Central memory CD8-positive, alpha-beta T cell (primary cell): ENCODE results near the gene TYMS.

Source experiments
- ATAC-seq: fragments of 150-1000 bp; cut with Tn5 transposase; replicated peaks from 2 replicates; pipeline ENCODE4 v1.10.0; 2022; ENCODE audit warnings: mild to moderate bottlenecking, moderate FRiP score, moderate number of reproducible peaks; ENCODE audit not compliant: poor library complexity, severe bottlenecking; ENCODE audit errors: extremely low read depth
- DNase-seq, 2 donors: peaks; one replicate each; pipeline ENCODE4 v3.0.0; 2021; ENCODE audit warnings: low spot score in 2 of 2
- H3K27ac Mint-ChIP-seq: one replicate; pipeline ENCODE4 v1.8.0; 2022; ENCODE audit warnings: low read depth, mild to moderate bottlenecking, moderate library complexity, mixed read lengths
- H3K27me3 Mint-ChIP-seq: one replicate; pipeline ENCODE4 v1.8.0; 2022; ENCODE audit warnings: mixed read lengths
- H3K36me3 Mint-ChIP-seq: one replicate; pipeline ENCODE4 v1.8.0; 2022; ENCODE audit warnings: mild to moderate bottlenecking, moderate library complexity, mixed read lengths; ENCODE audit not compliant: insufficient read depth
- H3K4me1 Mint-ChIP-seq: one replicate; pipeline ENCODE4 v1.8.0; 2022; ENCODE audit warnings: mixed read lengths
- H3K4me3 Mint-ChIP-seq: one replicate; pipeline ENCODE4 v1.8.0; 2022; ENCODE audit warnings: mild to moderate bottlenecking, moderate library complexity, mixed read lengths
- H3K9me3 Mint-ChIP-seq: one replicate; pipeline ENCODE4 v1.8.0; 2022; ENCODE audit warnings: mixed read lengths

The TYMS gene

GRCh38 chr18:653512-653911 lies 3.9 kb upstream of the TYMS start:
- Mint-ChIP-seq H3K4me1 (peaks cover 6% of the 10 kb centered on the region), H3K27ac (no peak overlapping the region), H3K36me3 (no peaks in the 10 kb centered on the region), H3K9me3 (no peaks in the 10 kb centered on the region), H3K4me3 (no peak overlapping the region), H3K27me3 (peaks cover 42% of the 10 kb centered on the region)
- ATAC-seq (no peak), DNase-seq (no peak)

DNA sequence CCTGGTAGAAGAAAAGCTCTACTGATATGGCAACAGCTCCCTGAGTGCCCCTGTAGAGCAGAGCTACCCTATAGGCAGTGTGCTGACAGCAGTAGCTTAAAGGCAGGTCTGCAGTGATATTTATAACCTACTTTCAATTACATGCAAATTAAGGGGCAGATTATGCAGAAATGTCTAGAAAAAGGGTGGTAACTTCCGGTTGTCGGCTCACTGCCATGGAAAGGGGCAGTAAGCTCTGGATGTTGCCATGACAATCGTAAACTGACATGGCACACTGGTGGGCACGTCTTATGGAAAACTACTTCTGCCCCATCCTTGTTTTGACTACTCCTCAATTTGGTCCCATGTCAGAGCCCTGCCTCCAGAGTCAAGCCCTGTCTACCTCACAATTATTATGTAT lies 2.9 kb upstream of the TYMS start:
- DNase-seq (no peak), ATAC-seq (no peak)
- Mint-ChIP-seq H3K4me1 (peaks cover 13% of the 10 kb centered on the region), H3K27ac (no peak overlapping the region), H3K9me3 (no peaks in the 10 kb centered on the region), H3K27me3 (peaks cover 52% of the 10 kb centered on the region), H3K36me3 (peaks cover 1% of the 10 kb centered on the region), H3K4me3 (no peak overlapping the region)

DNA sequence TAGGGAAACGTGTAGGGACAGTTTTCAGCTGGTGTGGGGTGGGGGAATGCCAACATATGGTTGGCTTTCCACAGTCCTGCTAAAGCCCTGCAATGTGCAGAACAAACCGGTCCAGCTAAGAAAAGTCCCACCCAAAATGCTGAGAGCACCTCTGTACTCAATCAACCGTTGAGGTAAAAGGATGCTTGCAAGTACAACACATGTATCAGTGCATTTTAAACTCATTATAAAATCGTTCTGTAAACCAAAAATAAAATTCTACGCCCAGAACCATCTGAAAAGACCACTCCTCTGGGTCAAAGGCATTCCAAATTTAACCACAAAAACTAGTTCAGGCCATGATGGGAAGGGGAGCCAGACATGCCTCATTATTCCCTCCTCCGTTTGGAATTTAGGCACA lies 2.0 kb upstream of the TYMS start:
- Mint-ChIP-seq H3K27ac (no peak overlapping the region), H3K36me3 (peaks cover 1% of the 10 kb centered on the region), H3K9me3 (no peaks in the 10 kb centered on the region), H3K4me1 (peaks cover 15% of the 10 kb centered on the region), H3K4me3 (no peak overlapping the region), H3K27me3 (peaks cover 60% of the 10 kb centered on the region)
- ATAC-seq (no peak), DNase-seq (no peak)

DNA sequence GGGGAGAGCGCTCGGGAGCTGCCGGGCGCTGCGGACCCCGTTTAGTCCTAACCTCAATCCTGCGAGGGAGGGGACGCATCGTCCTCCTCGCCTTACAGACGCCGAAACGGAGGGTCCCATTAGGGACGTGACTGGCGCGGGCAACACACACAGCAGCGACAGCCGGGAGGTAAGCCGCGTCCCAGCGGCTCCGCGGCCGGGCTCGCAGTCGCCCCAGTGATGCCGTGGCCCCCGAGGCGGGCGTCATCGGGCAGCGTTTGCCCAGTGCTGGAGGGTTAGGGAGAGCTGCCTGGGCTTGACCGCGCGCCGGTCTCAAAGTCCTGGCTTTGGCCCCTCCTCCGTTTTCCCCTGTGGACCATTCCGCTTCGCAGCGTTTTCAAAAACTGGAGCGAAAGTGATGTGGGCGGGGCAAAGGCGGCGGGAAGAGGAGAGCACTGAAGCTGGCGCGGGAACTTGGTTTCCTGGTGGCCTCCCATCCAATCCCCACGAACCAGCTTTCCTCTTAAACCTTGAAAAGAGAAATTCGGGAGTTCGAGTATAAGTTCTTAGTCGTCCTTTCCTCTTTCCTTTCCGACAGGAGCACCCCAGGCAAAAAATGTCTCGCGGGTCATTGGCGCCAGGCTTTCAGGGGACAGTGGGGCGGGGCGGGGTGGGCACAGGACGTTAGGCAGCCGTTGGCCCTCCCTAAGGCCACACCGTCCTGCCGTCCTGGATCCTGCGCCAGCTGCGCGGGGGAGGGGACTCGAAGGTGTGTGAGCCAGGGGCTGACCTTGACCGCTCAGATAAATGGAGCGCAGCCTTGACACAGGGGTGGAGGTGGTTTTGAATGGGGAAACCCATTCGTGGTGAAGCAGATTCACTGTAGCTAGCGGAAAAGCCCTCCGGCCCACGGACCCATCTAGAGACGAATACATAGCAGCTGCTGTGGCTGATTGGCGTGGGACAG lies 821 bp downstream of the TYMS start:
- Mint-ChIP-seq H3K27me3 (peaks cover 53% of the 10 kb centered on the region), H3K4me3 (peak overlapping the region; percentile 76), H3K4me1 (peaks cover 12% of the 10 kb centered on the region), H3K27ac (no peak overlapping the region), H3K9me3 (peaks cover 5% of the 10 kb centered on the region), H3K36me3 (peaks cover 4% of the 10 kb centered on the region)
- DNase-seq (no peak), ATAC-seq (peak; percentile 44)

DNA sequence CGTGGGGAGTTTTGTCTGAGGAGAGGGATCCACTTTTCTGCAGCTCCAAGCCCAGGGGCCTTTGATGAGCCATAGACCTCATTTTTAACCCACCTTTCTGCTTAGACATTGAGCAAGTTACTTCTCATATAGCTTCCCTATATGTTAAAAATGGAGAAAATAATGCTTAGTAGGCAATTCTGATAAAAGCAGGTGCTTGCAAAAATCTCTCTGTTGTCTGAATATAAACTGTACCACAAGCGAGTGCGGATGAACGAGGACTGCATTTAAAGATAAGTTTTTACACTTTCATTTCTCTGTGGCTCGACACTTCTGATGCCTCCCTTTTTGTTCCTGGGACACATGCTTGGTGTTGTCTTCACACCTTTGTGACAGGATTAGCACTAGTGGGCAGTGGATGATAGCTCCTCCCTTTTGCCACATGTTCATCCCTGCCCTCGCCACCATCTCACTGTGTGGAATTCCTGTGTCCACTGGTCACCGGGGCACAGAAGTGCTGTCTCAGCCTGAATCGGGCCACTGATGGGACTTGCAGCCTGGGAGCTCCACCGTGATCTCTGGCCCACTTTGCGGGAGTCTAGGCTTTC lies 1.6 kb downstream of the TYMS start:
- Mint-ChIP-seq H3K4me1 (peaks cover 12% of the 10 kb centered on the region), H3K27ac (no peak overlapping the region), H3K4me3 (peak overlapping the region; percentile 76), H3K9me3 (peaks cover 5% of the 10 kb centered on the region), H3K36me3 (peaks cover 4% of the 10 kb centered on the region), H3K27me3 (peaks cover 45% of the 10 kb centered on the region)
- DNase-seq = no peak
- no peak for ATAC-seq

DNA sequence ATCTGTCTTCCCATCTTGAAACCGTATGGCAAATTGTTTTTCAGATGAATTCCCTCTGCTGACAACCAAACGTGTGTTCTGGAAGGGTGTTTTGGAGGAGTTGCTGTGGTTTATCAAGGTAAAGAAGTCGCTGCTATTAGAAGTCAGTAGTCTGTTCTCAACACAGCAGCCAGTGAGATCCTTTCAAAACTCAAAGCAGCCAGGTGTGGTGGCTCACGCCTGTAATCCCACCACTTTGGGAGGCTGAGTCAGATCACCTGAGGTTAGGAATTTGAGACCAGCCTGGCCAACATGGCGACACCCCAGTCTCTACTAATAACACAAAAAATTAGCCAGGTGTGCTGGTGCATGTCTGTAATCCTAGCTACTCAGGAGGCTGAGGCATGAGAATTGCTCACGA lies 2.1 kb downstream of the TYMS start:
- no peak for ATAC-seq
- Mint-ChIP-seq H3K9me3 (peaks cover 5% of the 10 kb centered on the region), H3K4me1 (peaks cover 12% of the 10 kb centered on the region), H3K4me3 (peak overlapping the region; percentile 76), H3K27me3 (peaks cover 40% of the 10 kb centered on the region), H3K27ac (no peak overlapping the region), H3K36me3 (peaks cover 4% of the 10 kb centered on the region)
- no peak for DNase-seq

DNA sequence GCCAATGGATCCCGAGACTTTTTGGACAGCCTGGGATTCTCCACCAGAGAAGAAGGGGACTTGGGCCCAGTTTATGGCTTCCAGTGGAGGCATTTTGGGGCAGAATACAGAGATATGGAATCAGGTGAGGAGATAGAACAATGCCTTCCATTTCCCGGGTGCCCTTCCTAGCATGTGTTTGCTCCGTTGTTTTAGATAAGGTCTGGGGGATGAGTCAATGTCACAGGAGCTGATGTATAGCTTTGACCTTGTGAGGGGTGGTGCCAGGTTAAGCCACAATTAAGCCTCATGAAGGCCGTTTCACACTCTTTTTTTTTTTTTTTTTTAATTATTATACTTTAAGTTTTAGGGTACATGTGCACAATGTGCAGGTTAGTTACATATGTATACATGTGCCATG lies 4.7 kb downstream of the TYMS start:
- no peak overlapping the region for H3K4me3 Mint-ChIP-seq
- H3K4me1 Mint-ChIP-seq = peaks cover 12% of the 10 kb centered on the region
- peaks cover 5% of the 10 kb centered on the region for H3K9me3 Mint-ChIP-seq
- no peak overlapping the region for H3K27ac Mint-ChIP-seq
- peaks cover 20% of the 10 kb centered on the region for H3K27me3 Mint-ChIP-seq
- ATAC-seq = no peak
- DNase-seq = no peak
- H3K36me3 Mint-ChIP-seq = peaks cover 6% of the 10 kb centered on the region

- no peak overlapping the region for H3K4me3 Mint-ChIP-seq
- DNase-seq = no peak
- no peaks in the 10 kb centered on the region for H3K27me3 Mint-ChIP-seq
- no peak overlapping the region for H3K27ac Mint-ChIP-seq
- peaks cover 7% of the 10 kb centered on the region for H3K36me3 Mint-ChIP-seq
- no peaks in the 10 kb centered on the region for H3K4me1 Mint-ChIP-seq
- ATAC-seq = no peak
- H3K9me3 Mint-ChIP-seq = peaks cover 4% of the 10 kb centered on the region
Measured at GRCh38 chr18:666177-666576, 8.7 kb downstream of the TYMS start.

DNA sequence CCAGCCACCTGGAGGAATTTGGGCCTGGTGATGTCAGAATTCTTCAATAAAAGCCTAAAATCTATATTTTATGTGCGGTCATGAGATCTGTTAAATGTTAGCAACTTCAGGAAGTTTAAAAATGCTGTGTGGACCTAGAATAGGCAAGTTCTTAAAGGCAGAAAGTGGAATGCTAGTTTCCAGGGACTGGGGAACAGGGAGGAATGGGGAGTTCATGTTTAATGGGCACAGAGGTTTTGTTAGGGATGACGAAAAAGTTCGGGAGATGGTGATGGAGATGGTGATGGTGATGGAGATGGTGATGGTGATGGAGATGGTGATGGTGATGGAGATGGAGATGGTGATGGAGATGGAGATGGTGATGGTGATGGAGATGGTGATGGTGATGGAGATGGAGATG lies 9.2 kb downstream of the TYMS start:
- Mint-ChIP-seq H3K36me3 (peaks cover 7% of the 10 kb centered on the region), H3K4me3 (no peak overlapping the region), H3K27ac (no peak overlapping the region)

DNA sequence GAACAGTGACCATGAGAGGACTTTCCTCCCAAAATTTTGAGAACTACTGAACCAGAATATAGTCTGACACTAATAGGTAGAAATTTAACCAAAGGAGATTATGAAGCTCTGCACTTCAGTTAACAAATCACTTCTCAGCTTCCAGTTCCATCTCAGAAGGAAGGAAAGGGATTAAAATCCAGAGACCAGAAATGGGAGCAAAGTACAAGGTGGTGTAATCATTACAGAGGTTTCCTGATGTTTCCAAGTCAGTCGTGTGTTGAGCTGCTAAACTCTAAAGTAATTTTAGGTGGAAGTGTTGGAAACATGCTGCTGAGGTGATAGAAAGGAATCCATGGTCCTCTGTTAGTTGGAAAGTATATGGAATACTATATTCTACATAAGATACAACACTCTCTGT lies 10.8 kb downstream of the TYMS start:
- Mint-ChIP-seq H3K27ac (no peak overlapping the region), H3K9me3 (no peaks in the 10 kb centered on the region), H3K4me1 (no peaks in the 10 kb centered on the region), H3K36me3 (peaks cover 10% of the 10 kb centered on the region), H3K27me3 (no peaks in the 10 kb centered on the region), H3K4me3 (no peak overlapping the region)
- ATAC-seq = no peak
- DNase-seq = no peak

More for the DNA sequence above, 9.2 kb downstream of the TYMS start:
- Mint-ChIP-seq H3K9me3 (no peaks in the 10 kb centered on the region), H3K4me1 (no peaks in the 10 kb centered on the region), H3K27me3 (no peaks in the 10 kb centered on the region)
- no peak for ATAC-seq
- DNase-seq = no peak

- H3K4me3 Mint-ChIP-seq = no peak overlapping the region
- H3K27me3 Mint-ChIP-seq = no peaks in the 10 kb centered on the region
- peaks cover 11% of the 10 kb centered on the region for H3K36me3 Mint-ChIP-seq
- ATAC-seq (no peak), DNase-seq (no peak)
- no peaks in the 10 kb centered on the region for H3K4me1 Mint-ChIP-seq
- no peak overlapping the region for H3K27ac Mint-ChIP-seq
- H3K9me3 Mint-ChIP-seq = no peaks in the 10 kb centered on the region
Measured at GRCh38 chr18:669077-669476, 11.6 kb downstream of the TYMS start.

GRCh38 chr18:670522-670921 lies 13.1 kb downstream of the TYMS start:
- H3K4me1 Mint-ChIP-seq = no peaks in the 10 kb centered on the region
- H3K27ac Mint-ChIP-seq = no peak overlapping the region
- no peak overlapping the region for H3K4me3 Mint-ChIP-seq
- H3K36me3 Mint-ChIP-seq = peaks cover 15% of the 10 kb centered on the region
- no peaks in the 10 kb centered on the region for H3K9me3 Mint-ChIP-seq
- no peaks in the 10 kb centered on the region for H3K27me3 Mint-ChIP-seq
- DNase-seq = no peak
- ATAC-seq = no peak

GRCh38 chr18:671405-671804 lies 14.0 kb downstream of the TYMS start:
- no peaks in the 10 kb centered on the region for H3K9me3 Mint-ChIP-seq
- no peak for ATAC-seq
- no peak for DNase-seq
- H3K27ac Mint-ChIP-seq = no peak overlapping the region
- peaks cover 17% of the 10 kb centered on the region for H3K36me3 Mint-ChIP-seq
- no peak overlapping the region for H3K4me3 Mint-ChIP-seq
- no peaks in the 10 kb centered on the region for H3K4me1 Mint-ChIP-seq
- H3K27me3 Mint-ChIP-seq = no peaks in the 10 kb centered on the region
